Esophagus squamous epithelium (tissue), 5 donors: ENCODE data around the gene DCTN1. TPM values are rescaled to one million over a fixed set of nuclear protein-coding genes. Genes with fewer than 3 reads are reported as not detected.

Source experiments
- DNase-seq: peaks from one replicate; lab custom pipeline; 2025; lab: John Stamatoyannopoulos, UW
- H3K27ac ChIP-seq, 4 donors: fragments of 200-600 bp; sonication (generic); one replicate each; pipeline ENCODE4 v1.5.1; 2016 to 2019; ENCODE audit warnings: mild to moderate bottlenecking in 1 of 4
- H3K27me3 ChIP-seq, 4 donors: fragments of 200-600 bp; sonication (generic); 1 replicate in 3 of 4; 2 replicates in 1 of 4; pipeline versions ENCODE4 v1.5.1 to v1.6.0; 2017 to 2021; ENCODE audit warnings: antibody characterized with exemption in 1 of 4
- H3K36me3 ChIP-seq, 3 donors: fragments of 200-600 bp; sonication (generic); one replicate each; pipeline ENCODE4 v1.5.1; 2016 to 2019
- H3K4me1 ChIP-seq, 3 donors: fragments of 200-600 bp; sonication (generic); one replicate each; pipeline ENCODE4 v1.5.1; 2017 to 2019
- H3K4me3 ChIP-seq, 4 donors: fragments of 200-600 bp; sonication (generic); 1 replicate in 3 of 4; 2 replicates in 1 of 4; pipeline ENCODE4 v1.5.1; 2016 to 2019; ENCODE audit warnings: mild to moderate bottlenecking in 2 of 4, moderate library complexity in 1 of 4
- H3K9me3 ChIP-seq, 3 donors: fragments of 200-600 bp; sonication (generic); one replicate each; pipeline ENCODE4 v1.5.1; 2016 to 2019
- CTCF ChIP-seq, 6 experiments: fragments of 450-650 bp in 4 of 6; fragments of 200-600 bp in 2 of 6; sonication (generic) in 2 of 6; IDR thresholded peaks; one replicate each; pipeline ENCODE4 v1.5.1; 2016 to 2019; ENCODE audit warnings: antibody characterized with exemption in 6 of 6, mild to moderate bottlenecking in 4 of 6, moderate library complexity in 4 of 6
- POLR2A ChIP-seq, 4 donors: fragments of 450-650 bp; IDR thresholded peaks; one replicate each; pipeline ENCODE4 v1.6.1; 2017; ENCODE audit warnings: antibody characterized with exemption in 4 of 4, mild to moderate bottlenecking in 4 of 4, moderate library complexity in 3 of 4
- WGBS, 2 donors: methylation state at CpG; one replicate each; pipeline ENCODE4 v1.1.5; 2018; 5-methylcytosine and 5-hydroxymethylcytosine counted together
- intact Hi-C: fragments of 100-400 bp; cut with DNase I; formaldehyde crosslinking; loops from one replicate; pipeline ENCODE4 v1.15.0; 2022
- total RNA-seq, 4 donors: library from RNA; depleted of rRNA; stranded (reverse); fragments of >200 nt; gene quantifications; one replicate each; pipeline ENCODE4 v1.1.0, GENCODE V29; 2016
- donor health status: DM: yes; HTN: yes; CAD: no.

DCTN1 gene
- 10 to 100 TPM; 67.1 to 80.1 (median 75.0) TPM for total RNA-seq

GRCh38 chr2:74379851-74380789 lies at the start of gene DCTN1:
TSS of gene DCTN1 (minus strand) at chr2:74380311. CDS start at chr2:74380037, 274 bp downstream.
- Histone ChIP-seq H3K27me3 (no peaks in the 10 kb centered on the region), H3K36me3 (peaks cover 0 to 42% (median 14%) of the 10 kb centered on the region in 3 donors), H3K27ac (peak within 1 kb of the TSS in 2 of 4 donors; percentile 10 to 15), H3K9me3 (no peaks in the 10 kb centered on the region), H3K4me1 (peaks cover 0 to 51% (median 26%) of the 10 kb centered on the region in 3 donors), H3K4me3 (peak within 1 kb of the TSS in 3 of 4 donors; percentile 27 to 60 (median 33))
- TF ChIP-seq CTCF (IDR thresholded peaks at IDR 0.05) (no peak), POLR2A (IDR thresholded peaks at IDR 0.05) (no peak)
- DNase-seq, result no peak
- intact Hi-C loops, result no loop called here
- 35 to 50% methylated on average over 4 to 5 of the region's 14 CpGs for WGBS, 2 donors

GRCh38 chr2:74428675-74429074 lies 48.6 kb upstream of the DCTN1 start:
- TF ChIP-seq POLR2A (IDR thresholded peaks at IDR 0.05) (no peak), CTCF (IDR thresholded peaks at IDR 0.05) (no peak)
- WGBS, 2 donors, result 66 to 76% methylated on average over 3 of the region's 5 CpGs
- no peaks in the 10 kb centered on the region for H3K27me3 ChIP-seq
- H3K9me3 ChIP-seq, result no peaks in the 10 kb centered on the region
- no peak for DNase-seq
- H3K27ac ChIP-seq, result no peak overlapping the region
- intact Hi-C loops, result no loop called here
- no peak overlapping the region for H3K4me3 ChIP-seq
- H3K4me1 ChIP-seq, result peaks cover 0 to 10% (median 0%) of the 10 kb centered on the region in 3 donors
- peaks cover 8 to 81% (median 15%) of the 10 kb centered on the region in 3 donors for H3K36me3 ChIP-seq

- Histone ChIP-seq H3K4me1 (peaks cover 0 to 10% (median 0%) of the 10 kb centered on the region in 3 donors), H3K36me3 (peaks cover 8 to 78% (median 15%) of the 10 kb centered on the region in 3 donors), H3K4me3 (no peak overlapping the region), H3K27ac (no peak overlapping the region), H3K27me3 (no peaks in the 10 kb centered on the region), H3K9me3 (no peaks in the 10 kb centered on the region)
- TF ChIP-seq CTCF (IDR thresholded peaks at IDR 0.05) (no peak), POLR2A (IDR thresholded peaks at IDR 0.05) (no peak)
- DNase-seq, result no peak
- 76 to 100% methylated on average over 1 to 3 of the region's 3 CpGs for WGBS, 2 donors
- intact Hi-C loops, result no loop called here
Observed at GRCh38 chr2:74427551-74427950, 47.4 kb upstream of the DCTN1 start.

- Histone ChIP-seq H3K9me3 (no peaks in the 10 kb centered on the region), H3K27ac (no peak overlapping the region), H3K4me3 (no peak overlapping the region), H3K36me3 (peaks cover 8 to 65% (median 11%) of the 10 kb centered on the region in 3 donors), H3K4me1 (peaks cover 4 to 22% (median 8%) of the 10 kb centered on the region in 3 donors), H3K27me3 (peaks cover 0 to 3% (median 0%) of the 10 kb centered on the region in 4 donors)
- 82 to 100% methylated on average over 2 of the region's 14 CpGs for WGBS, 2 donors
- TF ChIP-seq CTCF (IDR thresholded peaks at IDR 0.05), result no peak
- TF ChIP-seq POLR2A (IDR thresholded peaks at IDR 0.05), result no peak
- no peak for DNase-seq
- intact Hi-C loops, result no loop called here
Observed at GRCh38 chr2:74426181-74426758, 46.2 kb upstream of the DCTN1 start.
